BLaER1 treated with 17β-estradiol and CSF1 and Interleukin-3, amounts not matched to agents 10 nM and 100 nM (cell line): ENCODE results near the gene OR5V1.
"Not testable (repeated sequence)": the region's sequence is repeated elsewhere in the genome, so short reads cannot be mapped to it uniquely, and the experiment has no call there.

Experiments used
- H3K27ac ChIP-seq, 11 experiments: shearing (Covaris generic); formaldehyde crosslinking; 2 replicates each; pipeline ENCODE4 v1.8.1; 2022
- H3K27me3 ChIP-seq, 11 experiments: shearing (Covaris generic); formaldehyde crosslinking; 2 replicates each; pipeline ENCODE4 v1.8.1; 2022
- H3K36me3 ChIP-seq, 11 experiments: shearing (Covaris generic); formaldehyde crosslinking; 2 replicates each; pipeline ENCODE4 v1.8.1; 2022
- H3K4me1 ChIP-seq, 10 experiments: shearing (Covaris generic); formaldehyde crosslinking; 2 replicates each; pipeline ENCODE4 v1.8.1; 2022
- H3K4me2 ChIP-seq, 11 experiments: shearing (Covaris generic); formaldehyde crosslinking; 2 replicates each; pipeline ENCODE4 v1.8.1; 2022
- H3K4me3 ChIP-seq, 10 experiments: shearing (Covaris generic); formaldehyde crosslinking; 2 replicates each; pipeline ENCODE4 v1.8.1; 2022
- H3K9ac ChIP-seq, 11 experiments: shearing (Covaris generic); formaldehyde crosslinking; 2 replicates each; pipeline ENCODE4 v1.8.1; 2022
- H3K9me3 ChIP-seq, 11 experiments: shearing (Covaris generic); formaldehyde crosslinking; replicated peaks in 1 of 11; 2 replicates each; pipeline ENCODE4 v1.8.1; 2022
- H4K20me1 ChIP-seq, 11 experiments: shearing (Covaris generic); formaldehyde crosslinking; 2 replicates each; pipeline ENCODE4 v1.8.1; 2022
- Cebpa-rat ChIP-seq, 11 experiments: shearing (Covaris generic); IDR thresholded peaks; 2 replicates each; pipeline ENCODE4 v1.8.1; 2022

Gene OR5V1

DNA sequence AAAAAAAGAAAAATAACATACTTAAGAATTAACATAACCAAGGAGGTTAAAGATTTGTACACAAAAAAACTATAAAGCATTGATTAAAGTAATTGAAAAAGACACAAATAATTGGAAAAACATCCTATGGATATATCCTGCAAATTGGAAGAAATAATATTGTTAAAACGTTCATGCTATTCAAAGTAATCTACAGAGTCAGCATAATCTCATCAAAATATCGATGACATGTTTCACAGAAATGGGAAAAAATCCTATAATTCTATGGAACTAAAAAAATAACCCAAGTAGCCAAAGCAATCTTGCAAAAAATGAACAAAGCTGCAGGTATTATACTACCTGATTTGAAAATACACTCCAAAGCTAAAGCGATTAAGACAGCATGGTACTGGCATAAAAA lies 23.3 kb downstream of the OR5V1 start:
- no peak for TF ChIP-seq Cebpa-rat (IDR thresholded peaks at IDR 0.05)
- Histone ChIP-seq H3K9me3 (peaks cover 0 to 4% (median 0%) of the 10 kb centered on the region in 11 experiments; a peak in 5 of 22 replicates), H3K36me3 (no peaks in the 10 kb centered on the region), H3K4me3 (no peak overlapping the region), H3K9ac (no peak overlapping the region), H3K27ac (no peak overlapping the region), H3K27me3 (no peaks in the 10 kb centered on the region), H3K4me2 (no peak overlapping the region), H4K20me1 (no peaks in the 10 kb centered on the region), H3K4me1 (no peaks in the 10 kb centered on the region)

DNA sequence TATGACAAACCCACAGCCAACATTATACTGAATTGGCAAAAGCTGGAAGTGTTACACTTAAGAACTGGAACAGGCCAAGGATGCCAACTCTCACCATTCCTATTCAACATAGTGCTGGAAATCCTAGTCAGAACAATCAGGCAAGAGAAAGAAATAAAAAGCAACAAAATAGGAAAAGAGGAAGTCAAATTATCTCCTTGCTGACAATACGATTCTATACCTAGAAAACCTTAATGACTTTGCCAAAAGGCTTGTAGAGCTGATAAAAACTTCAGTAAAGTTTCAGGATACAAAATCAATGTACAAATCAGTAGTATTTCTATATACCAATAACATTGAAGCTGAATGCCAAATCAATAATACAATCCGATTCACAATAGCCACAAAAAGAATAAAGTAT lies 32.4 kb downstream of the OR5V1 start:
- Histone ChIP-seq H3K4me2 (no peak overlapping the region), H3K9me3 (no peaks in the 10 kb centered on the region), H3K27ac (no peak overlapping the region), H3K4me1 (no peaks in the 10 kb centered on the region), H3K9ac (no peak overlapping the region), H3K36me3 (no peaks in the 10 kb centered on the region), H3K27me3 (no peaks in the 10 kb centered on the region), H3K4me3 (no peak overlapping the region), H4K20me1 (no peaks in the 10 kb centered on the region)
- TF ChIP-seq Cebpa-rat (IDR thresholded peaks at IDR 0.05) = no peak

DNA sequence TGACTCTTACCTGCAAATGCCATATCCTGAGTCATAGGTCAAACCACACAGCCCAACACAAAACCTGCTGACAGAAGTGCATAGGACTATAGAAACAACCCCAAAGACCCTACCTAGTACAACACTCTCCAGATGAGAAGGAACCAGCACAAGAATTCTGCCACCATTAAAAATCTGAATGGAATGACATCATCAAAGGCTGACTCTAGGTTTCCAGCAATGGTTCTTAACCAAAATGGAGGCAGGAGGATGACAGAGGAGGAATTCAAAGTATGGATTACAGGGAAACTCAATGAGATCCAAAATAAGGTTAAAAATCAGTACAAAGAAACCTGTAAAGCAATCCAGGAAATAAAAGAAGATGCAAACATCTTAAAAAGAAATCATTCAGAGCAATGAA lies 36.0 kb downstream of the OR5V1 start:
- Histone ChIP-seq H3K36me3 (no peaks in the 10 kb centered on the region), H3K9ac (no peak overlapping the region), H3K4me3 (no peak overlapping the region), H3K27ac (no peak overlapping the region), H3K9me3 (no peaks in the 10 kb centered on the region), H3K4me2 (no peak overlapping the region), H4K20me1 (no peaks in the 10 kb centered on the region), H3K27me3 (no peaks in the 10 kb centered on the region), H3K4me1 (no peaks in the 10 kb centered on the region)
- TF ChIP-seq Cebpa-rat (IDR thresholded peaks at IDR 0.05) = no peak

DNA sequence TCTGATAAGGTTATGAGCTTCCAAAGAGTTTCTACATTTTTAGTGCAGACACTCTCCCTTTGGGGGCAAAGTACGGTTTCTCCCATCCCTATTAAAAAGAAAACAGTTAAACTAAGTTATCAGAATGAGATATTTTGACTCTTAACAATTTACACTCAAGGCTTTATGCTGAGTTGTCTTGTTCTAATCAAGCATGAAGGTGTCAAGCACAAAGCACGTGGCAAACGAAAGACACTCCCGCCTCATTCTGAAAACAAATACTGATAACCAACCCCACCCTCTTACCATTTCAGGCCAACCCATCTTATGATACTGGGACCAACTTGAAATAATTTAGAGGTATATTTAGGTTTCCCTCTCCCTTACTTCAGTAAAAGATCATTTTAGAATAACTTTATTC lies 42.9 kb downstream of the OR5V1 start:
- Histone ChIP-seq H3K9ac (no peak overlapping the region), H3K36me3 (no peaks in the 10 kb centered on the region), H3K4me3 (no peak overlapping the region), H3K27ac (no peak overlapping the region), H4K20me1 (no peaks in the 10 kb centered on the region), H3K4me2 (no peak overlapping the region), H3K9me3 (peaks cover 0 to 7% (median 0%) of the 10 kb centered on the region in 11 experiments; a peak in 1 of 22 replicates), H3K27me3 (no peaks in the 10 kb centered on the region), H3K4me1 (peaks cover 0 to 4% (median 0%) of the 10 kb centered on the region in 10 experiments; a peak in 2 of 20 replicates)
- no peak for TF ChIP-seq Cebpa-rat (IDR thresholded peaks at IDR 0.05)

DNA sequence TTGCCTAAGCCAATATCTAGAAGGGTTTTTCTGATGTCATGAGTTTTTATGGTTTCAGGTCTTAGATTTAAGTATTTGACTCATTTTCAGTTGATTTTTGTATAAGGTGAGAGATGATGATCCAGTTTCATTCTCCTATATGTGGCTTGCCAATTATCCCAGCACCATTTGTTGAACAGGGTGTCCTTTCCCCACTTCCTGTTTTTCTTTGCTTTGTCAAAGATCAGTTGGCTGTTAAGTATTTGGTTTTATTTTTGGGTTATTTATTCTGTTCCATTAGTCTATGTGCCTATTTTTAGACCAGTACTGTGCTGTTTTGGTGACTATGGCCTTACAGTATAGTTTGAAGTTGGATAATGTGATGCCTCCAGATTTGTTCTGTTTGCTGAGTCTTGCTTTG lies 45.3 kb downstream of the OR5V1 start:
- H3K9me3 ChIP-seq, H3K9ac ChIP-seq, H3K36me3 ChIP-seq, H3K4me2 ChIP-seq, H3K4me3 ChIP-seq, H3K4me1 ChIP-seq, H3K27me3 ChIP-seq, H3K27ac ChIP-seq, H4K20me1 ChIP-seq: not testable (repeated sequence)

DNA sequence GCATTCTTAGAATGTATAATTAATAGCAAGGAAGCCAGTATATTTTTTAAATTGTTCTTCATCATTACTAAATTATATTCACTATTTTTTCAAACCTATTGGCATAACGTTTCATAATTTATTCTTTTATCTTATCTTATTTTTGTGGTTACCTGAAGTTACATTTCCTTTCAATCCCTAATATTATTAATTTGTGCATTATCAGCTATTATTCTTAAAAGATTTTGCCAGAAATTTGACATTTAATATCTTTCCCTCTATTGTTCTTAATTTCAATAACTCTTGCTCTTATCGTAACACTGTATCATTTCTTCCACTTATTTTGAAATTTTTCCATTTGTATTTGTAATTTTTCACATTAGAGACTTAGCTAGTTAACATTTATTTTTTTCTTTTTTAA lies 48.7 kb downstream of the OR5V1 start:
- H3K4me3 ChIP-seq = no peak overlapping the region
- H3K27ac ChIP-seq = no peak overlapping the region
- H3K9me3 ChIP-seq = peaks cover 0 to 7% (median 0%) of the 10 kb centered on the region in 11 experiments; a peak in 1 of 22 replicates
- no peak overlapping the region for H3K9ac ChIP-seq
- TF ChIP-seq Cebpa-rat (IDR thresholded peaks at IDR 0.05) = no peak
- H3K36me3 ChIP-seq = no peaks in the 10 kb centered on the region
- no peaks in the 10 kb centered on the region for H4K20me1 ChIP-seq
- no peaks in the 10 kb centered on the region for H3K27me3 ChIP-seq
- no peak overlapping the region for H3K4me2 ChIP-seq
- peaks cover 0 to 4% (median 0%) of the 10 kb centered on the region in 10 experiments; a peak in 2 of 20 replicates for H3K4me1 ChIP-seq
